Lower lobe of right lung (tissue), 2 donors: ENCODE measurements around the gene DCDC1. TPM values are rescaled to one million over a fixed set of nuclear protein-coding genes. Genes with fewer than 3 reads are reported as not detected.

Experiments
- ATAC-seq, 2 donors: fragments of 200-7000 bp; cut with Tn5 transposase; one replicate each; pipeline ENCODE4 v1.9.1; 2020 to 2022; ENCODE audit warnings: mild to moderate bottlenecking in 2 of 2, moderate library complexity in 2 of 2
- DNase-seq: peaks from one replicate; pipeline ENCODE4 v3.0.0-alpha.2; 2020
- H3K27ac ChIP-seq: fragments of 200-600 bp; one replicate; pipeline ENCODE4 v1.8.0; 2022
- H3K27me3 ChIP-seq: fragments of 200-600 bp; one replicate; pipeline ENCODE4 v1.8.0; 2022; ENCODE audit warnings: low read depth
- H3K36me3 ChIP-seq: fragments of 200-600 bp; one replicate; pipeline ENCODE4 v1.8.0; 2022; ENCODE audit warnings: mild to moderate bottlenecking
- H3K4me1 ChIP-seq: fragments of 200-600 bp; one replicate; pipeline ENCODE4 v1.8.0; 2022
- H3K4me3 ChIP-seq: fragments of 200-600 bp; one replicate; pipeline ENCODE4 v1.8.0; 2022; ENCODE audit warnings: mild to moderate bottlenecking
- H3K9me3 ChIP-seq: fragments of 200-600 bp; one replicate; pipeline ENCODE4 v1.8.0; 2022
- intact Hi-C: fragments of 100-400 bp; cut with DNase I; formaldehyde crosslinking; loops from one replicate; pipeline ENCODE4 v1.11.0; 2022
- total RNA-seq: library from RNA; stranded (reverse); fragmentation: NEBNext Ultra II Directional; extraction: Animal tissue kit (Norgen Biotek cat#: 25700); gene quantifications from one replicate; pipeline ENCODE4 v1.2.1, GENCODE V29; 2021
- TF ChIP-seq, protein P1 (sequence below): fragments of 200-600 bp; IDR thresholded peaks from one replicate; pipeline ENCODE4 v1.8.0; 2022; ENCODE audit warnings: antibody characterized with exemption, mild to moderate bottlenecking
- donor health status: DM: no; HTN: yes; CAD: no; lungs with severe emphysema.

DCDC1 gene
- total RNA-seq, 1 donor from 2014 or later: 4.1 TPM

GRCh38 chr11:31337806-31338205, 31.7 kb downstream of the DCDC1 start:
- Histone ChIP-seq H3K4me1 (no peaks in the 10 kb centered on the region), H3K4me3 (no peak overlapping the region), H3K27me3 (no peaks in the 10 kb centered on the region), H3K36me3 (no peaks in the 10 kb centered on the region), H3K9me3 (no peaks in the 10 kb centered on the region), H3K27ac (no peak overlapping the region)
- ATAC-seq (no peak), DNase-seq (no peak)
- intact Hi-C loops: no loop called here
- TF ChIP-seq, protein P1, sequence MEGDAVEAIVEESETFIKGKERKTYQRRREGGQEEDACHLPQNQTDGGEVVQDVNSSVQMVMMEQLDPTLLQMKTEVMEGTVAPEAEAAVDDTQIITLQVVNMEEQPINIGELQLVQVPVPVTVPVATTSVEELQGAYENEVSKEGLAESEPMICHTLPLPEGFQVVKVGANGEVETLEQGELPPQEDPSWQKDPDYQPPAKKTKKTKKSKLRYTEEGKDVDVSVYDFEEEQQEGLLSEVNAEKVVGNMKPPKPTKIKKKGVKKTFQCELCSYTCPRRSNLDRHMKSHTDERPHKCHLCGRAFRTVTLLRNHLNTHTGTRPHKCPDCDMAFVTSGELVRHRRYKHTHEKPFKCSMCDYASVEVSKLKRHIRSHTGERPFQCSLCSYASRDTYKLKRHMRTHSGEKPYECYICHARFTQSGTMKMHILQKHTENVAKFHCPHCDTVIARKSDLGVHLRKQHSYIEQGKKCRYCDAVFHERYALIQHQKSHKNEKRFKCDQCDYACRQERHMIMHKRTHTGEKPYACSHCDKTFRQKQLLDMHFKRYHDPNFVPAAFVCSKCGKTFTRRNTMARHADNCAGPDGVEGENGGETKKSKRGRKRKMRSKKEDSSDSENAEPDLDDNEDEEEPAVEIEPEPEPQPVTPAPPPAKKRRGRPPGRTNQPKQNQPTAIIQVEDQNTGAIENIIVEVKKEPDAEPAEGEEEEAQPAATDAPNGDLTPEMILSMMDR: no peak

DNA sequence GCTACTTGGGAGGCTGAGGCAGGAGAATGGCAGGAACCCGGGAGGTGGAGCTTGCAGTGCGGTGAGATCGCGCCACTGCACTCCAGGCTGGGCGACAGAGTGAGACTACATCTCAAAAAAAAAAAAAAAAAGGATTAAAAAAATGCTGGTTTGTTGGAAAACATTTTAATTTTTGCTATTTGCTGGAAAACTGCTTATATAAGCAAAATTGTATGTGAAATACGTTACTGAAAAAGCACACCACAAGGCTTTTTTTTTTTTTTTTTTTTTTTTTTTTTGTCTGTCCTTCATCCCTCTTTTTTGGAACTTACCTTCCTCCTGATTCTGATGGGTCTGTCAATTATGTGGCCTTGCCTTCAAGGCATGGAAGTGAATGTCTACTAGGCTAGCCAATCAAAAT, 40.8 kb downstream of the DCDC1 start:
- Histone ChIP-seq H3K4me1 (no peaks in the 10 kb centered on the region), H3K27ac (no peak overlapping the region), H3K27me3 (no peaks in the 10 kb centered on the region), H3K36me3 (no peaks in the 10 kb centered on the region), H3K4me3 (no peak overlapping the region), H3K9me3 (no peaks in the 10 kb centered on the region)
- TF ChIP-seq, protein P1: no peak
- DNase-seq: no peak
- intact Hi-C loops: no loop called here
- no peak for ATAC-seq

DNA sequence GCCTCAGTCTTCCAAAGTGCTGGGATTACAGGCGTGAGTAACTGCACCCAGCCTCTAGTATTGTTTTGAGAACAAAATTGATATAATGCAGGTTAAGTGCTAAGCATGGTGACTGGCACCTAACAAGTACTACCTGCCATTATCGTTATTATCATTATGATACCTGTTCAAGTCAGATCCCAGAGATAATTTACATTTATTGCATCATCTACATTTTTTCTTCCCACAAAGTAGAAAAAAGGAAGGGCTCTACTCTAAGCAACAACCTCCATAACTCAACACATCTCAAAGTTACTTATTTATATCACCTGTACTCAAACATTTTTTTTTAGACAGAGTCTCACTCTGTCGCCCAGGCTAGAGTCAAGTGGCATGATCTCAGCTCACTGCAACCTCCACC, 42.1 kb downstream of the DCDC1 start:
- DNase-seq (no peak), ATAC-seq (no peak)
- no peaks in the 10 kb centered on the region for H3K4me1 ChIP-seq
- intact Hi-C loops: no loop called here
- no peaks in the 10 kb centered on the region for H3K9me3 ChIP-seq
- H3K4me3 ChIP-seq: no peak overlapping the region
- no peaks in the 10 kb centered on the region for H3K27me3 ChIP-seq
- H3K36me3 ChIP-seq: no peaks in the 10 kb centered on the region
- H3K27ac ChIP-seq: no peak overlapping the region
- TF ChIP-seq, protein P1: no peak

DNA sequence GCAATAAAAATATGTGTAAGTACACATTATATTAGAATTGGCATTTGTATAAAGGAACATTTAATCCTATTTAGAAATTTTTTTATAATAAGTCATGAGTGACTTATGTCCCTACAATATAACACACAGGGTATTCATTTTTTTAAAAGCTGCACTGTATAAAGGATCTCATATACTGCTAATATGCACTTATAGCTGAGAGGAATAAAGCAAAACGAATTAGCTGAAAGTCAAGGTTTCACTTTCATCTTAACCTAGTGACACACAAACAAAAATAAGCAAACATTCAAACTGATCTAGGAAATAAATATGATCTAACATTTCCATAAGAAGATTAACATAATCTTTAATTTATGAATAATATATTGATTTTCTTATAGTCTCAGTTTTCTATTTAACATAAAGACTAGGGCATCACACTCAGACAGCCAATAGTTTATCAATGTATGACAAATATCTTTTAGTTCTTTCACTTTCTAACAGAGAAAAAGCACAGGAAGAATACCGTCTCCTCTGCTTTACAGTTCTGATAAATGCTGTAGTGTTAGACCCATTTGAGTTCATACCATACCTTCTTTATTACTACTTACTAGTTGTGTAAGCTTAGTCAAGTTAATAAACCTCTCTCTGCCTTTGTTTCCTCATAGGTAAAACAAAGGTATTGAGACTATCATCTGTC, 42.9 kb downstream of the DCDC1 start:
- Histone ChIP-seq H3K4me3 (no peak overlapping the region), H3K36me3 (no peaks in the 10 kb centered on the region), H3K27ac (no peak overlapping the region), H3K4me1 (no peaks in the 10 kb centered on the region), H3K27me3 (no peaks in the 10 kb centered on the region), H3K9me3 (no peaks in the 10 kb centered on the region)
- intact Hi-C loops: no loop called here
- no peak for ATAC-seq
- TF ChIP-seq, protein P1: no peak
- DNase-seq: no peak

GRCh38 chr11:31325160-31325559, 44.4 kb downstream of the DCDC1 start:
- Histone ChIP-seq H3K36me3 (no peaks in the 10 kb centered on the region), H3K27me3 (no peaks in the 10 kb centered on the region), H3K9me3 (no peaks in the 10 kb centered on the region), H3K4me1 (no peaks in the 10 kb centered on the region), H3K27ac (no peak overlapping the region), H3K4me3 (no peak overlapping the region)
- no peak for DNase-seq
- TF ChIP-seq, protein P1: no peak
- intact Hi-C loops: no loop called here
- no peak for ATAC-seq
